ENCODE results near the gene PAPLN. TPM values are rescaled to one million over a fixed set of nuclear protein-coding genes. Genes with fewer than 3 reads are reported as not detected.

PAPLN gene
- total RNA-seq, 1 donor from 2014 or later: 12.7 TPM

GRCh38 chr14:73264080-73264884 is 27.0 kb downstream of the PAPLN start:
- no peak for TF ChIP-seq CTCF (conservative IDR thresholded peaks at IDR 0.05; ENCODE audit: low read depth, low read length)
- no peak for DNase-seq (ENCODE audit: low read depth)
- no peak overlapping the region for H3K4me3 ChIP-seq (ENCODE audit: low read depth, low read length)

DNA sequence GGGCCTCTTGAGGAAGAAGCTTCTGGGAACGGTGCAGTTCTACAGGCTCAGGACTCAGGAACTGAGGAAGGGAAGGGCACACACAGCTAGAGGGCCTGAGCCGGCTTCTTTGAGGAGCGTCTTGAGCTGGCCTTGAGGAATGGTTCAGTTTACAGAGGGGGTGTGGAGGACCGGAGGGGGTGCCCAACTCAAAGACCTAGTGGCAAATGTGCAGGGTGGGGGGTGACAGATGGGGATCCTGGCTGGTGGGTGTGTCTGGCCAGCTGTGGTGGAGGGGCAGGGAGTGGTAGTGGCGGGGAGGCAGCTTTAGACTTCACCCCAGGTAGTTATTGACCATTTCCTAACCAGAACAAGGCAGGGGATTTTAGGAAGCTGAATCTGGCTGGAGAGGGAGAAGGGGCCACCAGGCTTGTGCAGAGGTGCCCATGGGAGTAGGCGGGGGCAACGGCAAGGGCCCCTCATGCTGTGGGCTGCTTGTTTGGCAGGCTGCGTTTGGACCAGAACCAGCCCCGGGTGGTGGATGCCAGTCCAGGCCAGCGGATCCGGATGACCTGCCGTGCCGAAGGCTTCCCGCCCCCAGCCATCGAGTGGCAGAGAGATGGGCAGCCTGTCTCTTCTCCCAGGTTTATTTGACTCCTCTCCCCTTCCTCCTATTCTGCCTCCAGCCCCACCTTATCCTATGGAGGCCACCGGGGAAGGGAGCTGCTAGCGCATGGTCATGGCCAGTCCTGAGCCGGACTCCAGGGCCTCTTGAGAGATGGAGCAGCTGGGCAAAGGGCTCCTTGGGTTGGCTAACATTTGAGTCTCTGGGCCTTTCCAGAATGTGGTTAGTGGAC is 27.8 kb downstream of the PAPLN start:
- no peak for DNase-seq (ENCODE audit: low read depth)
- TF ChIP-seq CTCF (conservative IDR thresholded peaks at IDR 0.05; ENCODE audit: low read depth, low read length): no peak

DNA sequence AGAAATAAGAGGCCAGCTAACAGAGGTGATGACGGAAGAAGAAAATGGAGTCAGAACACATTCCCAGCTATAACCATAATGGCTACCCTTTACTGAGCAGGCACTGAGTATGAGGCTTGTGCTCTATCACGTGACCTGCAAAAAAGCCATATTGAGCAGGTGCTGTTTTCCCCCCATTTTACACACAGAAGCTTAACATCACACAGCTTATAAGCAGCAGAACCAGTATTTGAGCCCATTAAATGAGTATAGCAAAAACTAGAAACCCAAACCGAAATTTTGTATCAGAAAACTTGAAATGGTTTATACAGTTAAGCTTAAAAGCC is 28.4 kb downstream of the PAPLN start:
- TF ChIP-seq CTCF (conservative IDR thresholded peaks at IDR 0.05; ENCODE audit: low read depth, low read length): no peak
- no peak overlapping the region for H3K4me3 ChIP-seq (ENCODE audit: low read depth, low read length)
- no peak for DNase-seq (ENCODE audit: low read depth)

More for the DNA sequence above, 27.8 kb downstream of the PAPLN start:
- no peak overlapping the region for H3K4me3 ChIP-seq (ENCODE audit: low read depth, low read length)

DNA sequence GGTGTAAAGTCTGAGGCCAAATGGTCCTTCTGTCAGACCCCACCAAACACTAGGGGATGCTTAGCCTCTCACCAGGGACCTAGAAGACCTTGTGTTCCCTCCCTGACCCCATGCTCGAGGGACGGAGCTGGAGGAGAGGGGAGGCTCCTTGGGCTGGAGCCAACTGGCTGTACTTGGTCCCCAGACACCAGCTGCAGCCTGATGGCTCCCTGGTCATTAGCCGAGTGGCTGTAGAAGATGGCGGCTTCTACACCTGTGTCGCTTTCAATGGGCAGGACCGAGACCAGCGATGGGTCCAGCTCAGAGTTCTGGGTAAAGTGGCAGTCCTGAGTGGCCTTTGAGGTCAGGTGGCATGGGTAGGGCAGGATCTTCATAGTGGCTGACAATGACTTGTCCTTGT is 29.0 kb downstream of the PAPLN start:
- no peak overlapping the region for H3K4me3 ChIP-seq (ENCODE audit: low read depth, low read length)
- no peak for TF ChIP-seq CTCF (conservative IDR thresholded peaks at IDR 0.05; ENCODE audit: low read depth, low read length)
- DNase-seq (ENCODE audit: low read depth): no peak

- DNase-seq (ENCODE audit: low read depth): no peak
- TF ChIP-seq CTCF (conservative IDR thresholded peaks at IDR 0.05; ENCODE audit: low read depth, low read length): no peak
- no peak overlapping the region for H3K4me3 ChIP-seq (ENCODE audit: low read depth, low read length)
Observed at GRCh38 chr14:73267474-73267873, 30.2 kb downstream of the PAPLN start.

GRCh38 chr14:73269729-73270531 is 32.6 kb downstream of the PAPLN start:
- peak overlapping the region; percentile 5 for H3K4me3 ChIP-seq (ENCODE audit: low read depth, low read length)
- TF ChIP-seq CTCF (conservative IDR thresholded peaks at IDR 0.05; ENCODE audit: low read depth, low read length): peak; percentile 4
- no peak for DNase-seq (ENCODE audit: low read depth)

All from epithelial cell of proximal tubule (primary cell).